ENCODE results near the gene CLASRP.
"Not testable (repeated sequence)": the region's sequence is repeated elsewhere in the genome, so short reads cannot be mapped to it uniquely, and the experiment has no call there.

DNA sequence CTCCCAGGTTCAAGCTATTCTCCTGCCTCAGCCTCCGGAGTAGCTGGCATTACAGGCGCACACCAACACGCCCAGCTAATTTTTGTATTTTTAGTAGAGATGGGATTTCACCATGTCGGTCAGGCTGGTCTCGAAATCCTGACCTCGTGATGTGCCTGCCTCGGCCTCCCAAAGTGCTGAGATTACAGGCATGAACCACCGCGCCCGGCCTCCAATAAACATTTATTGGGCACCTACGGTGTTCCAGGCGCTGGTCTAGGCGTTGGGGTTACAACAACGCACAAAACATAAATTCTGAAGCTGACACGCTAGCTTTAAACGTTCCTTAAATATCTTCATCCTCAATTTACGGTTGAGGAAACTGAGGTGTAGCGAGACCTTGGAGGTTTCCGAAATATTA lies 38.2 kb upstream of the CLASRP start:
- TF ChIP-seq POLR2A (IDR thresholded peaks at IDR 0.05): not testable (repeated sequence)
- TF ChIP-seq, protein P1, sequence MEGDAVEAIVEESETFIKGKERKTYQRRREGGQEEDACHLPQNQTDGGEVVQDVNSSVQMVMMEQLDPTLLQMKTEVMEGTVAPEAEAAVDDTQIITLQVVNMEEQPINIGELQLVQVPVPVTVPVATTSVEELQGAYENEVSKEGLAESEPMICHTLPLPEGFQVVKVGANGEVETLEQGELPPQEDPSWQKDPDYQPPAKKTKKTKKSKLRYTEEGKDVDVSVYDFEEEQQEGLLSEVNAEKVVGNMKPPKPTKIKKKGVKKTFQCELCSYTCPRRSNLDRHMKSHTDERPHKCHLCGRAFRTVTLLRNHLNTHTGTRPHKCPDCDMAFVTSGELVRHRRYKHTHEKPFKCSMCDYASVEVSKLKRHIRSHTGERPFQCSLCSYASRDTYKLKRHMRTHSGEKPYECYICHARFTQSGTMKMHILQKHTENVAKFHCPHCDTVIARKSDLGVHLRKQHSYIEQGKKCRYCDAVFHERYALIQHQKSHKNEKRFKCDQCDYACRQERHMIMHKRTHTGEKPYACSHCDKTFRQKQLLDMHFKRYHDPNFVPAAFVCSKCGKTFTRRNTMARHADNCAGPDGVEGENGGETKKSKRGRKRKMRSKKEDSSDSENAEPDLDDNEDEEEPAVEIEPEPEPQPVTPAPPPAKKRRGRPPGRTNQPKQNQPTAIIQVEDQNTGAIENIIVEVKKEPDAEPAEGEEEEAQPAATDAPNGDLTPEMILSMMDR (IDR thresholded peaks at IDR 0.05): not testable (repeated sequence)
